Activated CD4-positive, alpha-beta T cell treated with anti-CD3 and anti-CD28 coated beads, Interleukin-10, Interleukin-2, amounts not matched to agents 100 ng/mL and 50 ng/mL, durations not matched to agents 16 hours and 8 hours (primary cell): ENCODE results near the gene TGM3.

Source experiments
- DNase-seq: peaks from one replicate; pipeline ENCODE4 v3.0.0-alpha.2; 2020

The TGM3 gene

DNA sequence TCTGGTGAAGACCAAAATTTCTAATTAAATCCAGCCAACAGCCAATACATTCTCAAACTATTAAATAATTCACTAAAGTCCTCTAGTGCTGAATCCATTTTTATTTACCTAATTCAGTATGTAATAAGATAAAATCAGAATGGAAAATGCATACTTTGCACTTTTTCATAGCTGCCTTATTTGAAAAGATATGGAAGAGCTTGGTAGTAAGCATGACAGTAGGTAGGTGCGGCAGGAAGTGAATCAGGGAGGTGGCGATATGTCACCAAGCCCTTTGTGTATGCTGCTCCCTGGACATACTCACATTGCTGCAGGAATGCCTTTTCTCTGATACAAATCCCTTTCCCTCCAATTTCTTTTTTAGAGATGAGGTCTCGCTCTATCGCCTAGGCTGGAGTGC lies 10.2 kb upstream of the TGM3 start:
- no peak for DNase-seq

GRCh38 chr20:2287504-2287903 lies 8.3 kb upstream of the TGM3 start:
- DNase-seq, result no peak

DNA sequence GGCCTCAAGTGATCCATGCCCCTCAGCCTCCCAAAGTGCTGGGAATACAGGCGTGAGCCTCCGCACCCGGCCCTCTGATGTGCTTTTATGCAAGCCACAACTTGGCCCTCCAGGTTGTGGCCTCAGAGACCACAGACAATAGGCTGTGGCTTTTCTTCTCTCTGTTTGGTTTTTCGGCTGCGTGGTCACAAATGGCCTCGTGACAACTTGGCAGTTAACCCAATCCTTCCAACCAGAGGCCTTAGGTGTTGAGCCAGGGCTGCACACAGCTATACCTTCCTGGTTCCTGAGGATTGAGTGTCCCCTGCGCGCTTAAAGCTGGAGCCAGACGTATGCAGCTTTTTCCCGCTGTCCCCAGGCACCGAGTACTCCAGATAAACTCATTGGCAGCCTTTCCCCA lies 6.3 kb upstream of the TGM3 start:
- DNase-seq, result no peak

DNA sequence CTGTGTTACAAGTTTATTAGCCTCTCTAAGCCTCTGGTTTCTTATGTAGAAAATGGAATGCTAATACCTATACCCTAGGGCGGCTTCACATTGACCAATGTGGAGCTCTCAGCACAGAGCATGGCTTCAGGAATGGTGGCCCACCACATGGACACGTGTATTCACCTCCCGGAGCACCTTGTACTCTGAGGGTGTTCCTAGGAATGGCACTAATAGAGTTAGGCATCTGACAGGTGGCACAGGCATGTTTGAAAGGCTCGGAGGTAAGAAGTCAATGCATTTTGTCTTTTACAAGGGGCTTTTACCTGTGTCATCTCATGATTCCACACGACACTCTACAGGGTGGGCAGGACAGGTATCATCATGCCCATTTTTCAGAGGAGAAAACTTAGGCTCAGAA lies 5.3 kb upstream of the TGM3 start:
- no peak for DNase-seq

DNA sequence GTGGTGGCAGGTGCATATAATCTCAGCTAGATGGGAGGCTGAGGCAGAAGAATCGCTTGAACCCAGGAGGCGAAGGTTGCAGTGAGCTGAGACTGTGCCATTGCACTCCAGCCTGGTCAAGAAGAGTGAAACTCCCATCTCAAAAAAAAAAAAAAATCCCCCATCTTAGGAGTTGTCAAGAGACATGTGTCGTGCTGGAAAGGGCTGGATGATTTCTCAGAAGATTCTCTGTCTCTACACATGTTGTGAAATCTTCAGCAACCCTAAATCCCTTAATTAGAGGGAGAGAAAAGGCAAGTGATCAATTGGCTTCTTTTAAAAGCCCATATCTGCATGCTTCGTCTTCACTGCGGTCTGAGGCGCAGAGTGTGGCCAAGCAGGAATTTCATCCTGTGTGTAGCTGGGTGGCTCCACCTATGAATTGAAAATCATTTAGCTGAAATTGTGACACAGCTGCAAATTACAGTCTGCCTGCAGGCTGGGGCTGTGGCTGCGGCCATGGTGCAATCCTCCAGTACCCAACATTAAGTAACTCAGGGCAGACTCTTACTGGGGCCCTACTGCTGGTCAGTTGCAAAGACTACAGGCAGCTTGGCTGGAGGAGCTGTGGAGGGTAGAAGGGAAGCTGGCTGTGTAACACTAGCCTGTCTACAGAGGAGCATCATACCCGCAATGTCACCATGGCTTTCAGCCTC lies 3.2 kb upstream of the TGM3 start:
- no peak for DNase-seq

- no peak for DNase-seq
These were observed 2.3 kb upstream of the TGM3 start for GRCh38 chr20:2293486-2293885.

DNA sequence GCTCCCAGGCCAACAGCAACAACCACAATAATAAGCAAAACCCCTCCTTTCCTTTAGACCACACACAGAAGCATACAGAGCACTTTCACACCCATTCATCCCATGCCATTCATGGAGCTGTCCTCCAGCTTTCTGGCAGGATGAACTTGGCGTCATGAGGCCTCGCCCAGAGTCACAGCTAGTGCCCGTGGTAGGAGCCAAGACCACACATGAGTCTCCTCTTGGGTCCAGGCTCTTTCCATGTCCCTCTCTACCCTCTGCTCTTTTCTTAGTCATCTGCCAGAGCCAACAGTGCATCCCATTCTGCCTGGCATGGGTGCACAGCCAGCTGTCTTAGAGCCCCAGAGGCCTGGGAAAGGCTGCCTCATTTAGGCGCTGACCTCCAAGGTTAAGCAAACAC lies 1.8 kb upstream of the TGM3 start:
- DNase-seq, result no peak

DNA sequence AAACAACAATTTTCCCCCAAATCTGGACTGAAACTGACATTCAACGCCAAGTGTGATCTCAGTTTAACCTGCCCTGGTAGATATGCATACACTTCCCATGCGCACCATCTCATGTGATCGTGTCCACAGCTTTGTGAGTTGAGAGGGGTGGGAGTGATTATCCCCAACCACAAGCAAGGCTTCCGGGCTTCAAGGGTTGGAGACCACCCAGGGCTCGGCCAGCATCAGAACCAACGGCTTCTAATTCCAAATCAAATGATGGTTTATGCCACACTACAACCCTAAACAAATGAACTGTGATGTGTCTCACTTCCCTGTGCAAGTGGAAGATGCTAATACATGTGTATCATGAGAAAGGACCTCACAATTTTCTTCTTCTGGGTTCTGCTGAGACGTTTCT lies 515 bp upstream of the TGM3 start:
- no peak for DNase-seq

DNA sequence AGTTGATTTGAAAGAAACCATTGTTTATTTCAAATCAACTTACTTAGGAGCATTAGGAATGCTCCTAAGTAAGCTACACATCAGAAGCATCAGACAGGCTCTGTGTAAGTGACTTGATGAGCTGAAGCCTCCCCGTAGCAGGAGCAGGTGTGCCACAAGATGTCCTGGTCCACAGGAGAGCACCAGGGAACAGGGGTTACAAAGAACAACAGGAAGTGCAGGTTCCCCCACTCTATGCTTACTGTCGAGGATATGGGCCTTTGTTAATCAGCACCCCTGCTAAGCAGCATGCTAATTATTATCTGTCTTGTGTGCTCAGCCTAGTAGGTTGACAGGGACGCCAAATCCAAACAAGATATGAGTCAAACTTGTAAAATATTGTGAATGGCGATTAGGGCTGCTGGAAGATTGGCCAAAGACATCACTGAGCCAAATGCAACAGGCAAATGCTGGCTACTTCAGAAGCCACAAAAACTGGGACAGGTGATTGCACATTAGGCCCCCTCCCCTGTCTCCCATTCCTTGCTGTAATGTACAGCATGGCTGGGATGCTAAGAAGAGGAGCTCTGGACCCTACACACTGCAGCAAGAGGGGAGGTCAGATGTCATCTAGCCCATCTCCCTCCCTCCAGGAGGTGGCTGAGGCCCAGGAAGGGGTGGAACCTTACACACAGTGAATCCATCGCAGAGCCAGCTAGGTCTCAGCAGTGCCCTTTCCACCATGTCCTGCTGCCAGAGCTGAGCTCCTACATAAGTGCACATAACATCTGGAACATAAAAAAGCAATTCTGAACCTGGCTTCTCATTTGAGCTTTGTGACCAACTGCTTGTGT lies 939 bp downstream of the TGM3 start:
- DNase-seq, result no peak

DNA sequence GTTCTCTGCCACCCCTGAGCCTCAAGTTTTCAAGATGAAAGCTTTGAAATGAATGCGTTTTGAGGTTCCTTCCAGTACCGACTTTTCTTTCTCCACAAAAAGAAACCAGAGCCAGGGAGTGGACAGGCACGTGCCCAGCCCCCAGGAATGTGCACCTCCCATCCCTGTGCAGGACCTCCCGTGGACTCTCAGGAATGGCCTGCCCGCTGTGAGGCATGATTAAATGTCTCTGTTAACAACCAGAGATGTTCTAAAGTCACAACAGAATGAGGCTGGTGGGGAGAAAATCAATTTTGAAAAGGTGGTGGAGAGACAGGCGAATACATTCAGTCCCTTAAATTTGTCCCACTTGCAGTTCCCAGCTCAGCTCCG lies 1.5 kb downstream of the TGM3 start:
- DNase-seq, result no peak

DNA sequence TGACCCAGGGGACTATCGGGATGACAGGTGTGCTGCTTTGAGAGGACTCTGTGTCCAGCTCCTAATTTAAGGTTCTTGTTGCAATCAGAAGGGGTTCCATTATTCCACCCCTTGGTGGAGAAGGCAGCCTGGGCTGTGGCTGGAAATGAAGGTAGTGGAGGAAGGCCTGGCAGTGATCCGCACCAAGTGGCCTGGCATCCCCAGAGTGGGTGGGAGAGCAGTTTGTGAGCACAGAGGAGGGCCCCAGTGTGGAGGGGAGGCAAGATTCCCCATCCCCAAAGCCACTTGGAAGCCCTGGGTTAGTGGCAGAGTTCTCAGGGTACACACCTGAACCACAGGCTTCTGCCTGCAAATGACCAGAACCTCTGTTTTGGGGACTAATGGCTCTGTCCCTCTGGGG lies 2.3 kb downstream of the TGM3 start:
- DNase-seq, result no peak

GRCh38 chr20:2298701-2299100 lies 2.9 kb downstream of the TGM3 start:
- DNase-seq, result no peak

GRCh38 chr20:2299301-2299700 lies 3.5 kb downstream of the TGM3 start:
- no peak for DNase-seq

DNA sequence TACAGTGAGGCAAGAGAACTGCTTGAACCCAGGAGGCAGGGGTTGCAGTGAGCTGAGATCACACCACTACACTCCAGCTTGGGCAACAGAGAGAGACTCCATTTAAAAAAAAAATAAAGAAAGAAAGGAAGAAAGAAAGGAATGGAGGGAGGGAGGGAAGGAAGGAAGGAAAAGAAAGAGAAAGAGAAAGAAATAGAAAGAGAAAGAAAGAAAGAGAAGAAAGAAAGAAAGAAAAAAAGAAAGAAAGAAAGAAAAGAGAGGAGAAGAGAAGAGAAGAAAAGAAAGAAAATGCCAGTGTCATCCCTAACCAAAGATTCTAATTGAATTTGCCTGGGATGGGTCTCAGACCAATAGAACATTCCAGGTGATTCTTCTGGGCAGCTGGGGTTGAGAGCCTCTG lies 4.2 kb downstream of the TGM3 start:
- DNase-seq, result no peak

DNA sequence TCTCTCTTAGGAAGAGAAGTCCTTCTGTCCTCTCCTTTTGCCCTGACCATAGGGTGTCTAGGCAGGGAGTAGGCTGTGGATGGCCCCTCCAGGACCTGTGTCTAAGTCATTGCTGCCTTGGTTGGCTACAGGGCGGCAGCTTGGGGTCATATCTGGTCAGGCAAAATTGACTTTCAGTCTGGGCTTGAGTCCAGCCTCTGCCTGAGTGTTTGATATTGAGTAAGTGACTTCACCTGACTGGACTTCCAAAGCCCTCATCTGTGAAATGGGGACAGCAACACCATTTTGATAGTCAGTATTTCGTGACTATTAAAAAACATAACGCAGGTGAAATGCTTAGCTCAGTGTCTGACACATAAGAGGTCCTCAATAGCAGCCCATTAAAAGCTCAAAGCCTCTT lies 4.6 kb downstream of the TGM3 start:
- no peak for DNase-seq

- DNase-seq, result no peak
These were observed 5.4 kb downstream of the TGM3 start for GRCh38 chr20:2301164-2301622.

DNA sequence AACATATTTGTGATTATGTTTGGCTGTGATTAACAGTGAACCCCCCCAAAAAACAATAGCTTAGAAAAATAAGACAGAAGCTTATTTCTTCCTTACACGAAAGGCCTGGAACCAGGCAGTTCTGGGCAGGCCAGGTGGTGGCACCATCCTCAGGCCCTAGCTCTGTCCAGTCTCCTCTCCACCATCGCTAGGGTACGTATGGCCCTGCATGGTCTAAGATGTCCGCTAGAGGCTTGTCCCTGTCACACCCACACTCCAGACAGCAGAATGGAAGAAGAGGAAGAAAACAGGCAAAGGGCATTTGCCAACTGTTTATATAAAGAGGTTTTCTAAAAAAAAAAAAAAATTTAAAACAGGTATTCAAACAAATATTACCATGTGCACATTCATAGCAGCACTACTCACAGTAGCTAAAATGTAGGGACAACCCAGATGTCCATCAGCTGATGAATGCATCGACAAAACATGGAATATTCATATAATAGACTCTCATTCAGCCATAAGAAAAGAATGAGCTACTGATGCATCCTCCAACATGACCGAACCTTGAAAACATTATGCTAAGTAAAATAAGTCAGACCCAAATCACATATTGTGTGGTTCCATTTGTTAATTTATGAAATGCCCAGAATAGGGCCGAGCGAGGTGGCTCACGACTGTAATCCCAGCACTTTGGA lies 6.7 kb downstream of the TGM3 start:
- no peak for DNase-seq

DNA sequence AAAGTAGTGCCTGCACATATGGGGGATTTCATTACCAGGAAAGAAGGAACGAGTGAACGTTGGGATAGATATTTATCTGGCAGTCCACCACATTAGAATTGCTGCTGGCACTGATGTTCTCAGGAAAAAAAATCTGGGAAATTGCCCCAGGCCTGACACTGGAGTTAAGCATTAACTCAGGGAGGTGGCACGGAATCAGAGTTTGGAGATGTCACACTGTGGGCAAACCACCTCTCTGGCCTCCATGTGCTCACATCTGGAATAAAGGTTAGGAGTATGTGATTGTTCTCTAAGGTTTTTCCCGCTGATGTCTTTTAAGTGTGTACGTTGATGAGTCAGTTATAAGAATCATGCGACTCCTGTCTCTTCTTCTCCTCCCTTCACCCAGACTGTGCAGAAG lies 7.9 kb downstream of the TGM3 start:
- no peak for DNase-seq

GRCh38 chr20:2304180-2304579 lies 8.4 kb downstream of the TGM3 start:
- no peak for DNase-seq

DNA sequence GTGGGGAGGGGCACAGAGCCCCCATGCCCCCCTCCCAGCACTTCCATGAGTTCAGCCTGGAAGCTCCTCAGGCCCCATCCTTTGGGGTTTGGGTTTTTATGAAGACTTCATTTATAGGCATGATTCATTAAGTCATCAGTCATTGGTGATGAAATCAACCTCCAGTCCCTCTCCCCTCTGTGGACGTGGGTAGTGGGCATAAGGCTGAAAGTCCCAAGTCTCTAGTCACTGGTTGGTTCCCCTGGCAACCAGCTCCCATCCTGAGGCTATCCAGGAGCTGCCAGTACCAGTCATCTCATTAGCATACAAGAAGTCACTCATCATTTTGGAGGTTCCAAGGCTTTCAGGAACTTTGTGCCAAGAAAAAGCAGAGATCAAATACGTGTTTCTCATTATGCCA lies 9.2 kb downstream of the TGM3 start:
- DNase-seq, result no peak

GRCh38 chr20:2305479-2305878 lies 9.7 kb downstream of the TGM3 start:
- no peak for DNase-seq

DNA sequence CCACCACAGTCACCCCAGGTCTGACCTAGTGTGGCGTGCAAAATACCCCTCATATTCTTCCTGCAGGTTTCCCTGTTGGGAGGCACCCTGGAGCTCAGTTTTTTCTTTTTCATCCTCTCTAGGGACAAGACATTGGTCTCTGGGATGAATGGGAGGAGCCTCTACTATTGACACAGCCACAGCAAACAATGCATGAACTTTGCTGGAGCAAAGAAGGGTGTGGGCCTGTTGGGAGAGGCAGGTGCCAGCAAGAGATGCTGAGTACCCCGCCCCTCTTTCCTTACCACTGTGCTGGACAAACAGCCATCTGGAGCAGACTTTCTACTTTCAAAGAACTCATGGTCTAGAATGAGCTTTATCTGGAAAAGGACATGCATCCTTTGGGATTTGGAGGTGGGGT lies 10.1 kb downstream of the TGM3 start:
- DNase-seq, result no peak

DNA sequence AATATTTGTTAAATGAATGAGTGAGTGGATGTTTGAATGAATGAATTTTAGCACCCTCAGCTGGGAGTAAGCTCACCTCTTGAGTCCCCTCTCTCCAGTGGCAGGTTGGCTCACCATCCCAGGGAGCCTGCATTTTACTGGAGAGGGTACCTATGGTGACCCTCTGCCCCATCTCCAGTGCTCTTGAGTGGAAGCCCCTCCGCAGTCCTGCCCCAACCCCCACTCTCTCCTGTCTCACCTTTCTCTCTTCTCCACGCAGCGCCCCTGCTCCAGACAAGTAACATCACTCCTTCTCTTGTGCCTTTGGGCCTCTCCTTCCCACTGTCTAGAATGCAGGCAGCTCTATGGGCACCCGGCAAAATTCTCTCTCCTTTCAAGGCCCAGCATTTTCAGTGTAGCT lies 11.3 kb downstream of the TGM3 start:
- DNase-seq, result no peak

- DNase-seq, result no peak
These were observed 15.5 kb downstream of the TGM3 start for GRCh38 chr20:2311329-2311728.
